Endodermal cell (in vitro differentiated cells): ENCODE data around the gene TNFRSF1A. TPM values are rescaled to one million over a fixed set of nuclear protein-coding genes. Genes with fewer than 3 reads are reported as not detected.

Experiments used
- DNase-seq: peaks from one replicate; pipeline ENCODE4 v3.0.0-alpha.2; 2017
- H3K27ac ChIP-seq: 2 replicates; pipeline ENCODE4 v1.5.1; 2013; ENCODE audit warnings: mild to moderate bottlenecking, low read depth, low read length, moderate library complexity
- H3K27me3 ChIP-seq: 2 replicates; pipeline ENCODE4 v1.6.1; 2013; ENCODE audit warnings: mild to moderate bottlenecking, low read length, moderate library complexity; ENCODE audit not compliant: insufficient read depth, control insufficient read depth, poor library complexity, severe bottlenecking
- H3K36me3 ChIP-seq: 2 replicates; pipeline ENCODE4 v1.7.0; 2013; ENCODE audit warnings: mild to moderate bottlenecking, low read length, moderate library complexity; ENCODE audit not compliant: control insufficient read depth, insufficient read depth
- H3K4me1 ChIP-seq: one replicate; pipeline ENCODE4 v1.7.0; 2013; ENCODE audit warnings: low read length; ENCODE audit not compliant: control insufficient read depth, insufficient read depth
- H3K4me3 ChIP-seq: 2 replicates; pipeline ENCODE4 v1.5.1; 2013; ENCODE audit warnings: mild to moderate bottlenecking, low read length, moderate library complexity
- H3K9ac ChIP-seq: 2 replicates; pipeline ENCODE4 v1.6.1; 2013; ENCODE audit warnings: mild to moderate bottlenecking, low read length, moderate library complexity; ENCODE audit not compliant: poor library complexity, severe bottlenecking; ENCODE audit errors: extremely low read depth
- H3K9me3 ChIP-seq: 2 replicates; pipeline ENCODE4 v1.6.1; 2013; ENCODE audit warnings: mild to moderate bottlenecking, low read length, moderate library complexity; ENCODE audit not compliant: control insufficient read depth
- H3K27ac Mint-ChIP-seq: 2 replicates; pipeline ENCODE4 v1.8.0; 2020; ENCODE audit warnings: mixed read lengths
- H3K27me3 Mint-ChIP-seq: 2 replicates; pipeline ENCODE4 v1.8.0; 2021; ENCODE audit warnings: mild to moderate bottlenecking, mixed read lengths; ENCODE audit not compliant: insufficient read depth
- H3K36me3 Mint-ChIP-seq: 2 replicates; pipeline ENCODE4 v1.8.0; 2020; ENCODE audit warnings: low read depth, mixed read lengths
- H3K4me1 Mint-ChIP-seq: 2 replicates; pipeline ENCODE4 v1.8.0; 2020; ENCODE audit warnings: mixed read lengths
- H3K4me3 Mint-ChIP-seq: 2 replicates; pipeline ENCODE4 v1.8.0; 2020; ENCODE audit warnings: mild to moderate bottlenecking, moderate library complexity, mixed read lengths
- H3K9me3 Mint-ChIP-seq: 2 replicates; pipeline ENCODE4 v1.8.0; 2020; ENCODE audit warnings: mild to moderate bottlenecking, mixed read lengths
- CTCF ChIP-seq: fragments of 200-600 bp; sonication (generic); conservative IDR thresholded peaks from 2 replicates; pipeline ENCODE4 v1.5.0; 2021; ENCODE audit warnings: antibody characterized with exemption, mild to moderate bottlenecking
- WGBS, 2 experiments: methylation state at CpG; one replicate each; pipeline versions ENCODE4 v1.1.5 to v1.1.7; 2013; ENCODE audit warnings: missing lambda C conversion rate in 2 of 2, mixed read lengths in 1 of 2; ENCODE audit not compliant: insufficient coverage in 1 of 2, insufficient read length in 1 of 2; 5-methylcytosine and 5-hydroxymethylcytosine counted together
- total RNA-seq, 2 donors: library from RNA; stranded (reverse); fragmentation: NEBNext Ultra II Directional in 1 of 2; extraction: Animal tissue kit (Norgen Biotek cat#: 25700) in 1 of 2; gene quantifications; 2 replicates in 1 of 2; 3 replicates in 1 of 2; pipeline ENCODE4 v1.2.1, GENCODE V29; 2021

TNFRSF1A gene
- total RNA-seq, 2 donors from 2014 or later = 43.2 to 86.2 TPM

- no peaks in the 10 kb centered on the region for H3K9me3 Mint-ChIP-seq
- H3K27me3 Mint-ChIP-seq = peaks cover 25% of the 10 kb centered on the region
- no peak overlapping the region for H3K4me3 Mint-ChIP-seq
- Histone ChIP-seq H3K36me3 (no peaks in the 10 kb centered on the region), H3K9me3 (no peaks in the 10 kb centered on the region), H3K27ac (no peak overlapping the region), H3K27me3 (peaks cover 12% of the 10 kb centered on the region), H3K4me3 (no peak overlapping the region), H3K9ac (no peak overlapping the region), H3K4me1 (peaks cover 2% of the 10 kb centered on the region)
- peaks cover 2% of the 10 kb centered on the region for H3K36me3 Mint-ChIP-seq
- H3K27ac Mint-ChIP-seq = no peak overlapping the region
- H3K4me1 Mint-ChIP-seq = peaks cover 11% of the 10 kb centered on the region
- no peak for TF ChIP-seq CTCF
- 86 to 89% methylated on average over 7 of the region's 7 CpGs for WGBS, 2 experiments
- peak; percentile 55 for DNase-seq
Measured at GRCh38 chr12:6387541-6387940, 45.7 kb upstream of the TNFRSF1A start.

- H3K4me3 ChIP-seq = no peak overlapping the region
- H3K9ac ChIP-seq = no peak overlapping the region
- WGBS, 2 experiments = 78% methylated on average over 1 of the region's 1 CpG; no CpG with 5 or more reads in 1 of the 2 experiments
Measured at GRCh38 chr12:6386491-6386890, 44.6 kb upstream of the TNFRSF1A start.

GRCh38 chr12:6386038-6386437 is 44.2 kb upstream of the TNFRSF1A start:
- DNase-seq = no peak
- Mint-ChIP-seq H3K36me3 (peaks cover 2% of the 10 kb centered on the region), H3K27me3 (peaks cover 32% of the 10 kb centered on the region), H3K4me1 (peaks cover 25% of the 10 kb centered on the region), H3K9me3 (no peaks in the 10 kb centered on the region), H3K4me3 (no peak overlapping the region), H3K27ac (no peak overlapping the region)
- no peak overlapping the region for H3K9ac ChIP-seq
- no peak overlapping the region for H3K27ac ChIP-seq
- 88 to 91% methylated on average over 7 to 11 of the region's 11 CpGs for WGBS, 2 experiments
- peaks cover 12% of the 10 kb centered on the region for H3K27me3 ChIP-seq
- no peak overlapping the region for H3K4me3 ChIP-seq
- H3K4me1 ChIP-seq = peaks cover 4% of the 10 kb centered on the region
- H3K9me3 ChIP-seq = no peaks in the 10 kb centered on the region
- no peaks in the 10 kb centered on the region for H3K36me3 ChIP-seq
- TF ChIP-seq CTCF = no peak

More at GRCh38 chr12:6386491-6386890, 44.6 kb upstream of the TNFRSF1A start:
- peaks cover 32% of the 10 kb centered on the region for H3K27me3 Mint-ChIP-seq
- no peak for TF ChIP-seq CTCF
- H3K27ac Mint-ChIP-seq = no peak overlapping the region
- H3K27me3 ChIP-seq = peaks cover 12% of the 10 kb centered on the region
- H3K27ac ChIP-seq = no peak overlapping the region
- no peaks in the 10 kb centered on the region for H3K9me3 ChIP-seq
- no peaks in the 10 kb centered on the region for H3K36me3 ChIP-seq
- H3K4me3 Mint-ChIP-seq = no peak overlapping the region
- no peak for DNase-seq
- no peaks in the 10 kb centered on the region for H3K9me3 Mint-ChIP-seq
- H3K4me1 ChIP-seq = peaks cover 4% of the 10 kb centered on the region
- peaks cover 20% of the 10 kb centered on the region for H3K4me1 Mint-ChIP-seq
- H3K36me3 Mint-ChIP-seq = peaks cover 2% of the 10 kb centered on the region
